ENCODE measurements around the gene RAVER2. TPM values are rescaled to one million over a fixed set of nuclear protein-coding genes. Genes with fewer than 3 reads are reported as not detected.
"Not testable (repeated sequence)": the region's sequence is repeated elsewhere in the genome, so short reads cannot be mapped to it uniquely, and the experiment has no call there.

RAVER2 gene
- polyA plus RNA-seq, 3 donors, result 0.38 to 1.3 (median 0.69) TPM

- TF ChIP-seq CTCF (IDR thresholded peaks at IDR 0.05), result no peak
- Histone ChIP-seq H3K4me2 (replicated peaks; ENCODE audit: extremely low read depth, low read length, poor library complexity, severe bottlenecking) (no peak overlapping the region), H2AFZ (ENCODE audit: insufficient read depth, low read depth, low read length, poor library complexity, severe bottlenecking) (no peak overlapping the region), H3K36me3 (replicated peaks in 1 of 2; ENCODE audit: control insufficient read depth in 1 of 2, insufficient read depth in 2 of 2, low read length in 2 of 2) (no peaks in the 10 kb centered on the region), H3K27me3 (ENCODE audit: control insufficient read depth in 2 of 2, insufficient read depth in 2 of 2, low read length in 2 of 2) (no peaks in the 10 kb centered on the region), H3K4me3 (replicated peaks in 1 of 3; ENCODE audit: low read depth in 2 of 3, low read length in 3 of 3) (no peak overlapping the region), H3K4me1 (ENCODE audit: control insufficient read depth in 1 of 2, insufficient read depth in 2 of 2, low read length in 2 of 2) (no peaks in the 10 kb centered on the region), H3K27ac (ENCODE audit: low read depth in 1 of 2, low read length in 2 of 2) (no peak overlapping the region), H3K9me3 (replicated peaks in 1 of 2; ENCODE audit: control insufficient read depth in 1 of 2, insufficient read depth in 1 of 2, low read length in 2 of 2) (no peaks in the 10 kb centered on the region), H4K20me1 (ENCODE audit: insufficient read depth, low read length) (no peaks in the 10 kb centered on the region), H3K9ac (ENCODE audit: insufficient read depth, low read length, poor library complexity, severe bottlenecking) (no peak overlapping the region), H3K79me2 (ENCODE audit: insufficient read depth, low read length) (no peaks in the 10 kb centered on the region)
- H3K4me1 Mint-ChIP-seq, result no peaks in the 10 kb centered on the region
- intact Hi-C loops (cut with micrococcal nuclease), result no loop called here
- H3K27me3 Mint-ChIP-seq (ENCODE audit: low read depth in 3 of 3), result peaks cover 0 to 2% (median 0%) of the 10 kb centered on the region in 3 donors
- no peak for DNase-seq
- no peak overlapping the region for H3K27ac Mint-ChIP-seq
- H3K36me3 Mint-ChIP-seq, result no peaks in the 10 kb centered on the region
- no peak overlapping the region for H3K4me3 Mint-ChIP-seq
- H3K9me3 Mint-ChIP-seq, result peaks cover 0 to 5% (median 2%) of the 10 kb centered on the region in 7 donors
- 100% methylated on average over 1 of the region's 3 CpGs for WGBS (ENCODE audit: insufficient coverage)
Observed at GRCh38 chr1:64733581-64734286, 11.1 kb upstream of the RAVER2 start.

GRCh38 chr1:64734287-64734652, 10.6 kb upstream of the RAVER2 start:
- H3K9ac ChIP-seq (ENCODE audit: insufficient read depth, low read length, poor library complexity, severe bottlenecking), result no peak overlapping the region
- no peak for TF ChIP-seq CTCF (IDR thresholded peaks at IDR 0.05)
- Mint-ChIP-seq H3K27ac (no peak overlapping the region), H3K36me3 (no peaks in the 10 kb centered on the region), H3K27me3 (ENCODE audit: low read depth in 3 of 3) (peaks cover 0 to 2% (median 0%) of the 10 kb centered on the region in 3 donors), H3K4me3 (no peak overlapping the region), H3K9me3 (peaks cover 0 to 5% (median 2%) of the 10 kb centered on the region in 7 donors), H3K4me1 (no peaks in the 10 kb centered on the region)
- no peak overlapping the region for H3K27ac ChIP-seq (ENCODE audit: low read depth in 1 of 2, low read length in 2 of 2)
- 81% methylated on average over 3 of the region's 3 CpGs for WGBS (ENCODE audit: insufficient coverage)
- H4K20me1 ChIP-seq (ENCODE audit: insufficient read depth, low read length), result no peaks in the 10 kb centered on the region
- no peaks in the 10 kb centered on the region for H3K79me2 ChIP-seq (ENCODE audit: insufficient read depth, low read length)
- DNase-seq, result no peak
- H3K27me3 ChIP-seq (ENCODE audit: control insufficient read depth in 2 of 2, insufficient read depth in 2 of 2, low read length in 2 of 2), result no peaks in the 10 kb centered on the region
- H3K4me2 ChIP-seq (replicated peaks; ENCODE audit: extremely low read depth, low read length, poor library complexity, severe bottlenecking), result no peak overlapping the region
- no peak overlapping the region for H2AFZ ChIP-seq (ENCODE audit: insufficient read depth, low read depth, low read length, poor library complexity, severe bottlenecking)
- H3K9me3 ChIP-seq (replicated peaks in 1 of 2; ENCODE audit: control insufficient read depth in 1 of 2, insufficient read depth in 1 of 2, low read length in 2 of 2), result no peaks in the 10 kb centered on the region
- no peaks in the 10 kb centered on the region for H3K36me3 ChIP-seq (replicated peaks in 1 of 2; ENCODE audit: control insufficient read depth in 1 of 2, insufficient read depth in 2 of 2, low read length in 2 of 2)
- no peak overlapping the region for H3K4me3 ChIP-seq (replicated peaks in 1 of 3; ENCODE audit: low read depth in 2 of 3, low read length in 3 of 3)
- intact Hi-C loops (cut with micrococcal nuclease), result no loop called here
- no peaks in the 10 kb centered on the region for H3K4me1 ChIP-seq (ENCODE audit: control insufficient read depth in 1 of 2, insufficient read depth in 2 of 2, low read length in 2 of 2)

- H3K9me3 Mint-ChIP-seq; H3K4me2 ChIP-seq (replicated peaks; ENCODE audit: extremely low read depth, low read length, poor library complexity, severe bottlenecking); H3K36me3 Mint-ChIP-seq; intact Hi-C loops (cut with micrococcal nuclease); H3K27me3 Mint-ChIP-seq (ENCODE audit: low read depth in 3 of 3); H3K36me3 ChIP-seq (replicated peaks in 1 of 2; ENCODE audit: control insufficient read depth in 1 of 2, insufficient read depth in 2 of 2, low read length in 2 of 2); H4K20me1 ChIP-seq (ENCODE audit: insufficient read depth, low read length); H3K4me1 Mint-ChIP-seq; H3K27ac Mint-ChIP-seq; H3K4me3 Mint-ChIP-seq; H3K27ac ChIP-seq (ENCODE audit: low read depth in 1 of 2, low read length in 2 of 2); DNase-seq; H2AFZ ChIP-seq (ENCODE audit: insufficient read depth, low read depth, low read length, poor library complexity, severe bottlenecking); H3K9me3 ChIP-seq (replicated peaks in 1 of 2; ENCODE audit: control insufficient read depth in 1 of 2, insufficient read depth in 1 of 2, low read length in 2 of 2); H3K79me2 ChIP-seq (ENCODE audit: insufficient read depth, low read length); H3K9ac ChIP-seq (ENCODE audit: insufficient read depth, low read length, poor library complexity, severe bottlenecking); H3K4me3 ChIP-seq (replicated peaks in 1 of 3; ENCODE audit: low read depth in 2 of 3, low read length in 3 of 3): not testable (repeated sequence)
- peaks cover 0 to 11% of the 10 kb centered on the region in 2 donors for H3K27me3 ChIP-seq (ENCODE audit: control insufficient read depth in 2 of 2, insufficient read depth in 2 of 2, low read length in 2 of 2)
- WGBS (ENCODE audit: insufficient coverage), result no CpG with 5 or more reads among the region's 1 CpG
- peaks cover 7 to 12% of the 10 kb centered on the region in 2 donors for H3K4me1 ChIP-seq (ENCODE audit: control insufficient read depth in 1 of 2, insufficient read depth in 2 of 2, low read length in 2 of 2)
Observed at GRCh38 chr1:64740687-64741086, 4.2 kb upstream of the RAVER2 start.

Data from CD14-positive monocyte (primary cell).